Measurements from ENCODE around the gene STKLD1.
"Not testable (repeated sequence)": the region's sequence is repeated elsewhere in the genome, so short reads cannot be mapped to it uniquely, and the experiment has no call there.

STKLD1 gene

GRCh38 chr9:133375724-133376654, at the start of gene STKLD1, which contains the start of gene SURF4:
TSS of gene STKLD1 (plus strand) at chr9:133376366. CDS start at chr9:133376474, 108 bp downstream.
TSS of gene SURF4 (minus strand) at chr9:133376060. CDS start at chr9:133375969, 91 bp downstream.
- DNase-seq (ENCODE audit: low spot score): peak; percentile 93

GRCh38 chr9:133327021-133327420, 49.1 kb upstream of the STKLD1 start:
- not testable (repeated sequence) for DNase-seq (ENCODE audit: low spot score)

GRCh38 chr9:133327834-133328484, 48.2 kb upstream of the STKLD1 start:
- no peak for DNase-seq (ENCODE audit: low spot score)

- DNase-seq (ENCODE audit: low spot score): not testable (repeated sequence)
Measured at GRCh38 chr9:133329306-133330156, 46.6 kb upstream of the STKLD1 start.

GRCh38 chr9:133331221-133331620, 44.9 kb upstream of the STKLD1 start:
- DNase-seq (ENCODE audit: low spot score): no peak

- no peak for DNase-seq (ENCODE audit: low spot score)
Measured at GRCh38 chr9:133331641-133332380, 44.4 kb upstream of the STKLD1 start.

- DNase-seq (ENCODE audit: low spot score): no peak
Measured at GRCh38 chr9:133332381-133332730, 43.8 kb upstream of the STKLD1 start.

GRCh38 chr9:133333011-133333410, 43.2 kb upstream of the STKLD1 start:
- no peak for DNase-seq (ENCODE audit: low spot score)

- DNase-seq (ENCODE audit: low spot score): no peak
Measured at GRCh38 chr9:133333566-133333965, 42.6 kb upstream of the STKLD1 start.

- DNase-seq (ENCODE audit: low spot score): no peak
Measured at GRCh38 chr9:133334161-133334560, 42.0 kb upstream of the STKLD1 start.

- DNase-seq (ENCODE audit: low spot score): not testable (repeated sequence)
Measured at GRCh38 chr9:133334888-133335287, 41.3 kb upstream of the STKLD1 start.

GRCh38 chr9:133335924-133336811, 40.0 kb upstream of the STKLD1 start, which contains the start of gene SURF6:
TSS of gene SURF6 (minus strand) at chr9:133336188. CDS start at chr9:133336132, 56 bp downstream.
- DNase-seq (ENCODE audit: low spot score): peak; percentile 94

GRCh38 chr9:133339641-133340040, 36.5 kb upstream of the STKLD1 start:
- no peak for DNase-seq (ENCODE audit: low spot score)

- DNase-seq (ENCODE audit: low spot score): no peak
Measured at GRCh38 chr9:133340256-133340655, 35.9 kb upstream of the STKLD1 start.

GRCh38 chr9:133340916-133341315, 35.2 kb upstream of the STKLD1 start:
- no peak for DNase-seq (ENCODE audit: low spot score)

- DNase-seq (ENCODE audit: low spot score): no peak
Measured at GRCh38 chr9:133341369-133342068, 34.6 kb upstream of the STKLD1 start.

- DNase-seq (ENCODE audit: low spot score): no peak
Measured at GRCh38 chr9:133342069-133342406, 34.1 kb upstream of the STKLD1 start.

GRCh38 chr9:133342570-133342969, 33.6 kb upstream of the STKLD1 start:
- peak; percentile 43 for DNase-seq (ENCODE audit: low spot score)

GRCh38 chr9:133344071-133344470, 32.1 kb upstream of the STKLD1 start:
- DNase-seq (ENCODE audit: low spot score): no peak

GRCh38 chr9:133344979-133345378, 31.2 kb upstream of the STKLD1 start:
- no peak for DNase-seq (ENCODE audit: low spot score)

Data from NAMALWA (cell line).